Measurements from ENCODE around the gene MBL2.

Gene MBL2

DNA sequence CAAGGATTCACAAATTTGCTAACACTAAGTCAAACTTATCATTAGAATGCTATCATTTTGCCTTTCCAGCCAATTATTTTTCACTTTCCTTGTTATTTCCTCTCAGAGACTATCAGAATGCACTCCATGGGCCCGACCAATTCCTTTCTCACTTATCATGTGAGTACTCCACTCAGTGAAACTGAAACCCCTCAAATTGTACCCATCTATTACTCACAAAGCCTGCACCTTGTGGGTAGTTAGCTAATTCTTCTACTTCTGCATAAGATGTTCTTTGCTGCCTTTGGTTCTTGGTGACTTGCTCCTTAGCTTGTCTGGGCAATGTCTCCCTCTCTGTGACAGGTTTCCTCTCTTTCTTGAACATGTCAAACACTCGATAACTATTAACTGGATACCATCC, 35.2 kb upstream of the MBL2 start:
- in situ Hi-C loops (cut with HindIII; ENCODE audit: low pct_ligation_motif_present, low sequenced_read_pairs): no loop called here
- DNase-seq: no peak
- no peak overlapping the region for H3K4me3 ChIP-seq (ENCODE audit: low read depth, low read length)
- no peaks in the 10 kb centered on the region for H3K36me3 ChIP-seq (replicated peaks)
- no peak for TF ChIP-seq CTCF (IDR thresholded peaks at IDR 0.05; ENCODE audit: low read depth, low read length, missing control alignments)
- H3K27ac ChIP-seq: no peak overlapping the region
- H3K27me3 ChIP-seq (replicated peaks): no peaks in the 10 kb centered on the region

DNA sequence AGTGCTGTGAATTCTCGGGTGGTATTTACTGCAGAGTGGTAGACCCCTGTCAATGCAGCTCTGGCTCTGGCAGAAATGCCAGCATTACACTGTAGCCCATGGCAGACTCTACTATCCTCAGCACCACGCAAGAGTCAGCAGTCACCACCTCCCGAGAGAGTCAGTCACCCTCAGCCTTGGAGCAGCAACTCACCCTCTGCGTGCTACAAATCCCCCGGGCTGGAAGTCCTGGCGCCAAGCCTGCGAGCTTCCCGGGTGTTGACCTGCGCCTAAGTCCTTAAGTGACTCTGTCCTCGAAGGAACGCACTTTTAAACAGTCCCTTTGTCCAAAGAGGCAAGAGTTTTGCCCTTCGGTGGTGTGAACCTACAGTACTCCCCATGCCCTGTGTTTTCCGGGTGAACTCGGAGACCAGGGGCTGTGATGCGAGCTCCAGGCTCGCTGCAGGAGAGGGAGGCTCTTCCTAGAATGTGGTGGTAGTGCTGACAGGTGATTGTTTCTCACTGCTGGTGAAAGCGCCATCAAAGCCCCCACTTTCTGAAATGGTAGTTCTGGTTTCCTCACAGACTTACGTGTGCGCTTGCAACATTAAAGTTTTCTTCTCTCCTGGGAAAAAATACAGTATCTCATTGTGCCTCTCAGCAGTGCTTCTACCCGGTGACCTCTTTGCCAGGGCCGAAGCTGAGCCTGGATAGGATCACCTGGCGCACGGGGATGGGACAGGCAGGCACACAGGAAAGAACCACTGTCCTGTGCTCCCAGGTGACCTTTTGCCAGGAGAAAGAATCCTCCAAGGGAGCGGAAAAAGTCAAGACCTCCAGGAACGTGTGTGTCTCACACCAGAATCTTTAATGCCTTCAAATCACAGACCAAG, 33.1 kb upstream of the MBL2 start:
- H3K27me3 ChIP-seq (replicated peaks): no peaks in the 10 kb centered on the region
- H3K27ac ChIP-seq: no peak overlapping the region
- no peak for TF ChIP-seq CTCF (IDR thresholded peaks at IDR 0.05; ENCODE audit: low read depth, low read length, missing control alignments)
- in situ Hi-C loops (cut with HindIII; ENCODE audit: low pct_ligation_motif_present, low sequenced_read_pairs): no loop called here
- no peak overlapping the region for H3K4me3 ChIP-seq (ENCODE audit: low read depth, low read length)
- DNase-seq: no peak
- H3K36me3 ChIP-seq (replicated peaks): no peaks in the 10 kb centered on the region

DNA sequence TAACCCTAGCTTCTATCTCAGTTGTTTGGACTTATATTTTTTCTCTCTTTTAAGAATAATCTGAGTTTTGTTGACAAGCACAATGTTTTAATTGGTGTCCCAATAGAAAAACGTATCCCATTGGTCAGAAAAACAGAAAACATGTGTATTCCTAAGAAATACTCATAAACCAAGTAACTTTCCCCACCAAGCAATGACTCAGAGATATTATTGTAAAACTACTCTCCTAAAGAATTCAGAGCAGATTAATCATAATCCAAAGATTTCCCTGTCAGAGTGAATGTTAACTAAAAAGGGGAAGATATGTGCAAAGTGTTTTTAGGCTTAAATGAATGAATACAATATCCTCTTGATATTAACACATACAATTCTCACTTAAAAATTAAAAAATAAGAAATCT, 29.4 kb upstream of the MBL2 start:
- no peak for TF ChIP-seq CTCF (IDR thresholded peaks at IDR 0.05; ENCODE audit: low read depth, low read length, missing control alignments)
- Histone ChIP-seq H3K36me3 (replicated peaks) (no peaks in the 10 kb centered on the region), H3K27ac (no peak overlapping the region), H3K27me3 (replicated peaks) (no peaks in the 10 kb centered on the region), H3K4me3 (ENCODE audit: low read depth, low read length) (no peak overlapping the region)
- in situ Hi-C loops (cut with HindIII; ENCODE audit: low pct_ligation_motif_present, low sequenced_read_pairs): no loop called here
- DNase-seq: no peak

DNA sequence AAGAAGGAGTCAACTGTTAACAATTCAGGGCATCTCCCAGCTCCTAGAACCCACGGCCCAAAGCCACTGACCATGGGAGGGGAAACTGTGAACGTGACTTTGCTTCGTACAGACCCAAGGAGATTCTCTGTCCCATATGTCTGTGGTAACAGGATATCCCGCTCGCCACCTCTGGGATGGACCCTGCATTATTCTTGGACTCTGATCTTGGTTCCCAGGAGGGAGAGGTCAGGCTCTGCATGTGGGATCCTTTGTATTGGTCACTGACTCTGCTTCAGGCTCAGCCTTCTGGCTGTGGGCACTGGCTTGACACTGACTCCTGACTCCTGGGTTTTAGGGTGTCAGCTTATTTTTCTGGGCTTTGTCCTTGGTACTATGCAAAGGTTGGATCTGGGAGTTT, 13.5 kb upstream of the MBL2 start:
- TF ChIP-seq CTCF (IDR thresholded peaks at IDR 0.05; ENCODE audit: low read depth, low read length, missing control alignments): no peak
- H3K36me3 ChIP-seq (replicated peaks): no peaks in the 10 kb centered on the region
- no peak overlapping the region for H3K27ac ChIP-seq
- H3K27me3 ChIP-seq (replicated peaks): no peaks in the 10 kb centered on the region
- H3K4me3 ChIP-seq (ENCODE audit: low read depth, low read length): no peak overlapping the region
- in situ Hi-C loops (cut with HindIII; ENCODE audit: low pct_ligation_motif_present, low sequenced_read_pairs): no loop called here
- no peak for DNase-seq

GRCh38 chr10:52785418-52785817, 12.8 kb upstream of the MBL2 start:
- no peak overlapping the region for H3K4me3 ChIP-seq (ENCODE audit: low read depth, low read length)
- H3K27ac ChIP-seq: no peak overlapping the region
- no peaks in the 10 kb centered on the region for H3K36me3 ChIP-seq (replicated peaks)
- H3K27me3 ChIP-seq (replicated peaks): no peaks in the 10 kb centered on the region
- DNase-seq: no peak
- in situ Hi-C loops (cut with HindIII; ENCODE audit: low pct_ligation_motif_present, low sequenced_read_pairs): no loop called here
- TF ChIP-seq CTCF (IDR thresholded peaks at IDR 0.05; ENCODE audit: low read depth, low read length, missing control alignments): no peak

DNA sequence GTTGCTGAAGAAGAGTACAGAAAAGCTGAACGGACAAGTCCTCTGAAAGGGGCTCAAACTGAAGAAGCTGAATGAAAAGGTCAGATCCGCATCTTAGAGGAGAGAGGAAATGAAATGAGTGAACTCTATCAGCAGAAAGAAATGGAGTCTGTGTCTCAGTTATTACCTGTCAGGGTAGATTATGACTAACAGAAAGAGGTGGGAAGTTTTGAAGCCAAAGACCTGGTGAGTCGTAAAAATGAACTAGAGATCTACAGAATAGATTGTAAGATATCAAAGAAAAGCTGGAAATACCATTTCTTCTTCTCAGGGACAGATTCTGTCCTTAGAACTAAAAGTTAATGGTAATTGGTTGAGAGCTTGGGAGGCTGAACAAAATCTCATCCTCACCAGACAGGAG, 11.1 kb upstream of the MBL2 start:
- no peak for DNase-seq
- no peak overlapping the region for H3K27ac ChIP-seq
- in situ Hi-C loops (cut with HindIII; ENCODE audit: low pct_ligation_motif_present, low sequenced_read_pairs): no loop called here
- TF ChIP-seq CTCF (IDR thresholded peaks at IDR 0.05; ENCODE audit: low read depth, low read length, missing control alignments): no peak
- no peaks in the 10 kb centered on the region for H3K27me3 ChIP-seq (replicated peaks)
- no peak overlapping the region for H3K4me3 ChIP-seq (ENCODE audit: low read depth, low read length)
- H3K36me3 ChIP-seq (replicated peaks): no peaks in the 10 kb centered on the region
